ENCODE results near the gene KCNQ5.

DNA sequence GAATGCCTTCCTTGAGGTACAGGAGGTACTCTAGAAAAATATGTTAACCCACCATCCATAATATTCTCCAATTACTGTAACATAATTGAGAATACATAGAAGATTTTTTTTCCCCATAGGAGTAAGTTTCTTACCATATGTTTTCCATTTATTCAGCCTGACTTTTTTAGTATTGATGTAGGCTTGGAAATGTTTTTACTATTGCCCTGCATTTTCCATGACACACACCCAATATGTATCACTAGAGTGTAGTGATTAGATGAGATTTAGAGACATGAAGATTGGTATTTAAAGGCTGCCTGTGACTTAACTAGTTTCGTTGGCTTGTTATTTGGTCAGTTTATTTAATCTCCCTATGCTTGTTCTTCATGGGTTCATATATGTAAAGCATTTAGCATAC, 39.5 kb downstream of the KCNQ5 start:
- TF ChIP-seq, protein P1, sequence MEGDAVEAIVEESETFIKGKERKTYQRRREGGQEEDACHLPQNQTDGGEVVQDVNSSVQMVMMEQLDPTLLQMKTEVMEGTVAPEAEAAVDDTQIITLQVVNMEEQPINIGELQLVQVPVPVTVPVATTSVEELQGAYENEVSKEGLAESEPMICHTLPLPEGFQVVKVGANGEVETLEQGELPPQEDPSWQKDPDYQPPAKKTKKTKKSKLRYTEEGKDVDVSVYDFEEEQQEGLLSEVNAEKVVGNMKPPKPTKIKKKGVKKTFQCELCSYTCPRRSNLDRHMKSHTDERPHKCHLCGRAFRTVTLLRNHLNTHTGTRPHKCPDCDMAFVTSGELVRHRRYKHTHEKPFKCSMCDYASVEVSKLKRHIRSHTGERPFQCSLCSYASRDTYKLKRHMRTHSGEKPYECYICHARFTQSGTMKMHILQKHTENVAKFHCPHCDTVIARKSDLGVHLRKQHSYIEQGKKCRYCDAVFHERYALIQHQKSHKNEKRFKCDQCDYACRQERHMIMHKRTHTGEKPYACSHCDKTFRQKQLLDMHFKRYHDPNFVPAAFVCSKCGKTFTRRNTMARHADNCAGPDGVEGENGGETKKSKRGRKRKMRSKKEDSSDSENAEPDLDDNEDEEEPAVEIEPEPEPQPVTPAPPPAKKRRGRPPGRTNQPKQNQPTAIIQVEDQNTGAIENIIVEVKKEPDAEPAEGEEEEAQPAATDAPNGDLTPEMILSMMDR (IDR thresholded peaks at IDR 0.05) = no peak
- no peak for TF ChIP-seq POLR2A (IDR thresholded peaks at IDR 0.05)
